HG03159 (cell line): ENCODE data around the gene MAN2B2.
A peak's percentile ranks its signal among the peaks of the same experiment; 100 is the strongest.

Experiments
- ATAC-seq: cut with Tn5 transposase; IDR thresholded peaks from one replicate; pipeline ENCODE4 v1.9.1; 2021; ENCODE audit warnings: mild to moderate bottlenecking, moderate library complexity; ENCODE audit not compliant: unreplicated experiment

Gene MAN2B2

GRCh38 chr4:6566391-6567190 is 8.4 kb upstream of the MAN2B2 start:
- ATAC-seq = no peak

GRCh38 chr4:6567218-6567617 is 7.8 kb upstream of the MAN2B2 start:
- ATAC-seq = no peak

DNA sequence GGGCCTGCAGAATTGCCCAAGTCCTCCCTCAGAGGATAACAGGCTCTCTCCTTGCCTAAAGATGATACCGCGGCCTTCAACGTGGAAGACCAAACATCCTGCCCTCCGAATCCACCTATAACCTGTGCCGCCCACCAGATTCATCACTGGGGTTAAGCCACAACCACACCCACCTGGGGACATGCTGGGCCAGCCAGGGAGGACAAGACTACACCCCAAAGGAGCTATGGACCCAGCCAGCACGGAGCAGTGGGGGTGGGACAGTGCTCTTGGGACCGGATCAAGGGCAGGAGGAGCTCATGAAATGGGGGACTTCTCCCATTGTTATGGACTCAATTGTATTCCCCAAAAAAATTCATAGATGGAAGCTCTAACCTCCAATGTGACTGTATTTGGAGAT is 6.8 kb upstream of the MAN2B2 start:
- no peak for ATAC-seq

GRCh38 chr4:6568689-6569332 is 6.2 kb upstream of the MAN2B2 start:
- ATAC-seq = no peak

DNA sequence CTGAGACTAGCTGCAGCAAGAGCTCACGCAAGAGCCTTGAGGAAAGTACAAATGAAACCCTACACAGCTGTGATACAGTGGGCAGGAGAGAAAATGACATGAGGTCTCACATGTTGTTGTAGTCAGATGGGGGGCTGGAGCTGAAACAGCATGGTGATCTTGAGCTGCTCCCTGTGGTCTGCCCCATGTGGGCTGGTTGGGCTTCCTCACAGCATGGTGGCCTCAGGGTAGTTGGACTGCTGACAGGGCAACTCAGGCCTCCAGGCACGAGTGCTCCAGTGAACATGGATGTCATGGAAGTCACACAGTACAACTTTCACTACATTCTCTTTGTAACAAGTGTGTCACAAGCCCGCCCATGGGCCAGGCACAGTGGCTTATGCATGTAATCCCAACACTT is 3.4 kb upstream of the MAN2B2 start:
- ATAC-seq = no peak

- no peak for ATAC-seq
Measured at GRCh38 chr4:6573551-6573950, 1.4 kb upstream of the MAN2B2 start.

- ATAC-seq = no peak
Measured at GRCh38 chr4:6573986-6574746, 823 bp upstream of the MAN2B2 start.

DNA sequence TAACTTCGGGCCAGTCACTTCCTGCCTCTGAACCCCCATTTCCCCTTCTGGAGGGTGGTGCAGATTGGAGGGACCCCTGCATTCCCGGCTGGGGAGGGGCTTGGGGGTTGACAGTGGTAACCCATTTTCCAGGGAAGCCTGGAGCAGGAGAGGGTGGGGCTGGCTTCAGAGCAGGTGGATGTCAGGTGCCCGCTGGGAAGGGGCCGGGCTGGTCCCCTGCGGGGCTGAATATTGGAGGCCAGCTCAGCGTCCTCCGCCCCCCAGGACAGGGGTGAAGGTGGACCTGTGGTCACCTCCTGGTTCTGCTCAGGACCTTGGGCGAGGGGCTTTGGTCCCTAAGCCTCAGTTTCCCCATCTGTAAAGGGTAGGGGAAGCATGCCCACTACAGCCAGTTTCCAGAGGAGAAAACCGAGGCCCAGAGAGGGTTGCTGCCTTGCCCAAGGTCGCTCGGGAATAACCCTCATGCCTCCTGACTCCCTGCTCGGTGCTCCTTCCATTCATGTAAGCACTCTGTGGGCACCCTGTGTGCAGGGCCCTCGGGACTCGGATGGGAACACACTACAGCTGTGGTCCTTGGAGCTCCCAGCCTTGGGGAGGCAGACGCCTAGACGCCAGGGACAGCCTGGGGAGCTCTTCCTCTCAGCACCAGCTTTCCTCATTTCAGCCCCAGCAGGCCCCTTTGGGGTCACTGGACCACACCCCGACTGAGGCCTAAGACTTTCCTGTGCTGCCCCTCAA is 683 bp downstream of the MAN2B2 start:
- ATAC-seq = no peak

DNA sequence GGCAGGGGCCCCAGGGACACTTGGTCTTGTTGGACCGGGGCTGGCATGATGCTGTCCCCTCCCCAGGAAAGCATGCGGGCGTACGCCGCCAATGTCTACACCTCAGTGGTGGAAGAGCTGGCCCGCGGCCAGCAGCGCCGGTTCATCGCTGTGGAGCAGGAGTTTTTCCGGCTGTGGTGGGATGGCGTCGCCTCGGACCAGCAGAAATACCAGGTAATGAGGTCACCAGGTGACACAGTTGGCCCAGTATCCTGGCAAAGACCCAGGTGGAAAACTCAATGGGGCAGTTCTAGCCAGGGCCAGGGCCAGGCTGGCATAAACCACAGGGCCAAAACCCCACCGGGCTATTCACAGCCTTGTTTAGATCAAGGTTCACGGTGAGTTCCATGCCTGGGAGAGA is 1.5 kb downstream of the MAN2B2 start:
- ATAC-seq = no peak

DNA sequence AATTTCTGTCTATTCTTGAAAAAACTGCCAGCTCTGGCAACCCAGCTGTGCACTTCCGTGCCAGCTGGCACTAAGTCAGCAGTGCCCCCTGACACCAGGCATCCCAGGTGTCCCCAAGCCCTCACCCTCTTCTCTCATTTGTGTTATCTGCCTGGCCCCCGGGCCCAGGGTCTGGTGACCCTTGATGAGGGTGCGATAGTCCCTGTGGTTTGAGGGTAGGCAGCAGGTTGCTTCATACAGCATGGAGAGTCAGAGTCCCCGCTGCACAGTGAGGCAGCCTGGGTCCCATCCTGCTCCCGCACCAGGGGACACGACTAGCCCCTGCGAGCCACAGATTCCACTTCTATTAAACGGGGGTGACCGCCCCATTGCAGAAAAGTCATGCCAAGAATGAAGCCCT is 1.9 kb downstream of the MAN2B2 start:
- no peak for ATAC-seq

GRCh38 chr4:6577409-6577808 is 2.4 kb downstream of the MAN2B2 start:
- ATAC-seq = no peak

GRCh38 chr4:6578221-6578620 is 3.2 kb downstream of the MAN2B2 start:
- no peak for ATAC-seq

DNA sequence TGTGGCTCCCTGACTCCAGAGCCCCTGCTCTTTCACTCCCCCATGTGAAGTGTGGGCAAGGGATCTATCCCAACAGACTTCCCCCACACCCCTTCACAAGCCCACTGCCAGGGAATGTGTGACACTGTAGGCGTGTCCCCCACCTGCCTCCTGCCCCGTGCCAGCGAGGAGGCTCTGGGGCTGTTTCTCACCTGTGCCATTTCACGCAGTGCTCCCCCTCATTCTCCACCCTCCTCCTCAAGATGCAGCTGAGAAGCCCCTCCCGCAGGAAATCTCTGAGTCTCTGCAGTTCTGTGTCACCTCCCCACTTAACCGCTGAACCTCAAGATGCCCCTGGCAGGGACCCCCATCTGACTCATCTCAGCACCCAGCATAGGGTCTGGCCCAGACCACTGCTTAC is 5.4 kb downstream of the MAN2B2 start:
- no peak for ATAC-seq

DNA sequence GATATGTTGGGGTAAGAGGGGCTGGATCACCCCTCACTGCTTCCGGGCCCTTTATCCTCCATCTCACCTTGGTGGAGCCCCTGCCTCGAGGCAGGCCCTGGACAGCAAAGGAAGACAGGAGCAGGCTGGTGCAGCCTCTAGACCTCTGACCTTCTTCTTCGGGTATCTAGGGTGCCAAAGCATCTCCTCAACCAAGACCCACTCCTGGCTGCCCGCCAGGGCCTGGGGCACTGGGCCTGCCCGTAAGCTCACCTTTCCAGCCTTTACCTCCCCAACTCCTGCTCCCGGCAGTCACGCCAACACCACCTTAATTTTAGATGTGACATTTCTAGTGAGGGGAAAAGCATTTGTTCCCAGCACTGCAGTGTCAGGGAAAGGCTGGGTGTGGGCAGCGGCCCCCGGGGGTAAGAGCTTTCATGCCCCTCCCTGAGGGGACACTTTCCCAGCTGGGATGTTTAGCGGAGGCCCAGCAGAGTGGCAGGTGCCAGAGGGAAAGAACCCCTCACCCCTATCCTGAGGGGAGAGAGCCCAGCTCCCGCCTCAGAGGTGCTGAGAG is 6.7 kb downstream of the MAN2B2 start:
- ATAC-seq = no peak

GRCh38 chr4:6582889-6583490 is 8.0 kb downstream of the MAN2B2 start:
- no peak for ATAC-seq

GRCh38 chr4:6584865-6585264 is 9.9 kb downstream of the MAN2B2 start:
- no peak for ATAC-seq

DNA sequence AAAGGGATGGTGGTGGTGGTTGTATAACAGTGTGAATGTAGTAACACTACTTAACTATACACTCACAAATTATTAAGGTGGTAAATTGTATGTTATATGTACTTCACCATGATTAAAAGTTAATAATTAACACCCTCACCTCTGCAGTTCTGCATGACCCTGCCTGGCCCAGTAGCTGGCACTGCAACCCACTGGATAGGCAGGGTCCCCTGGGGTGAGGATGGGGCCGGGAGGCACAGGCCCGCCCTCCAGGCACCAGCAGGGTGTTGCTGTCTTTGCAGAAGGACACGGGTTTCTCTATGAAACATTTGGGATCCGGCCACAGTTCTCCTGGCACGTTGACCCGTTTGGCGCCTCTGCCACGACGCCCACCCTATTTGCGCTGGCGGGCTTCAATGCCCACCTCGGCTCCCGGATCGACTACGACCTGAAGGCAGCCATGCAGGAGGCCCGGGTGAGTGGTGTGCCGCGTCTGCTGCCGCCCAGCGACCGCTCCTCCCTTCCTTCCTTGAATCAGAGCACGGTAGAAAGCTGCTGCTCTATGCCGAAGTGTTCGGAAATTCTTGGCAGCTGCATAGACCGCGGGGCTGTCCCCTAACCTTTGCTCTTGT is 11.8 kb downstream of the MAN2B2 start:
- ATAC-seq = no peak

- no peak for ATAC-seq
Measured at GRCh38 chr4:6589444-6589843, 14.5 kb downstream of the MAN2B2 start.

DNA sequence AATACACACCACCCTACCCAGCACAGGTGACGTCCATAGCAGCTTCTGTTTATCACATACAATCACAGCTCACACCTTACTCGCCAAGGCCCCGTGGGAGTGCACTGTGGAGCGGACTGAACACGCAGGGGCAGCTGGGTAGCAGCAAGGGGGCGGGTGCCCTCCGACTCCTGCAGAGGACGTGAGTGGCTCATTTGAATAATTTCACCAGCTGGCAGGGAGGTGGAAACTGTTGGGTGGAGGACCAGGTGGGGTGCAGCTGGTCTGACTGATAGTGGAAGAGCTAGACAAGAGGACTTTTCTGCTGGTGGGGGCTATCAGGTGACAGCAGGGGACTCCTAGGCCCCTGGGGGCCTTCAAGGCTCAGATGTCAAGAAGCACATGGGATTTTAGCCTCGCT is 16.3 kb downstream of the MAN2B2 start:
- ATAC-seq = peak; percentile 71

DNA sequence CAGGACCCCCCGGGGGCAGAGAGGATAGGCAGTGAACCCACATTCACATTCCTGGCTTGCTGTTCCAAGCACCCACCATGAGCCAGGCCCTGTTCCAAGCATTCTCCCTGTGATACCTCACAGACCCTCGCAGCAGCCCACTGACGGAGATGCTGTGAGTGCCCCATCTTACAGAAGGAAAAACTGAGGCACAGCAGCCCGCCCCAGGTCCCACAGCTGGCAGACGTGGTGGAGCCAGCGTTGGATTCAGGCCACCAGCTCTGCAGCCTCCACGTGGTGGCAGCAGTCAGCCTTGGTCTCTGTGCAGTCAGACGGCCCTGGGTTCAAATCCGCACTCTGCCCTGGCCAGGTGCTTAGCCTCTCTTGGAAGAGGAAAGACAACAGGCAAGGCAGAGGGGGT is 16.8 kb downstream of the MAN2B2 start:
- peak; percentile 5 for ATAC-seq
